Activated T-cell treated with anti-CD3 and anti-CD28 coated beads for 1 hour (primary cell): ENCODE data around the gene ESPN.
"Not testable (repeated sequence)": the region's sequence is repeated elsewhere in the genome, so short reads cannot be mapped to it uniquely, and the experiment has no call there.

Source experiments
- DNase-seq: peaks from one replicate; pipeline ENCODE4 v3.0.0-alpha.2; 2020; ENCODE audit warnings: low read depth

ESPN gene

GRCh38 chr1:6427441-6428390 lies 3.1 kb downstream of the ESPN start:
- DNase-seq, result no peak

GRCh38 chr1:6428453-6428852 lies 3.9 kb downstream of the ESPN start:
- not testable (repeated sequence) for DNase-seq

- DNase-seq, result not testable (repeated sequence)
These were observed 5.3 kb downstream of the ESPN start for GRCh38 chr1:6429660-6430411.

- not testable (repeated sequence) for DNase-seq
These were observed 7.3 kb downstream of the ESPN start for GRCh38 chr1:6431645-6432579.

- no peak for DNase-seq
These were observed 9.6 kb downstream of the ESPN start for GRCh38 chr1:6434186-6434585.

- DNase-seq, result no peak
These were observed 10.6 kb downstream of the ESPN start for GRCh38 chr1:6435129-6435528.

GRCh38 chr1:6435547-6435946 lies 11.0 kb downstream of the ESPN start:
- DNase-seq, result no peak

- DNase-seq, result not testable (repeated sequence)
These were observed 11.7 kb downstream of the ESPN start for GRCh38 chr1:6436277-6436676.

- not testable (repeated sequence) for DNase-seq
These were observed 12.6 kb downstream of the ESPN start for GRCh38 chr1:6437012-6437700.

- peak; percentile 52 for DNase-seq
These were observed 13.5 kb downstream of the ESPN start for GRCh38 chr1:6438047-6438525.

GRCh38 chr1:6440198-6441126 lies 15.9 kb downstream of the ESPN start:
- DNase-seq, result peak; percentile 60

GRCh38 chr1:6441586-6441985 lies 17.0 kb downstream of the ESPN start:
- DNase-seq, result no peak

GRCh38 chr1:6443339-6444115 lies 19.0 kb downstream of the ESPN start:
- no peak for DNase-seq

- DNase-seq, result no peak
These were observed 19.8 kb downstream of the ESPN start for GRCh38 chr1:6444377-6444776.

- DNase-seq, result no peak
These were observed 20.6 kb downstream of the ESPN start for GRCh38 chr1:6445062-6445763.

GRCh38 chr1:6445929-6446328 lies 21.4 kb downstream of the ESPN start:
- DNase-seq, result not testable (repeated sequence)

GRCh38 chr1:6446665-6447015 lies 22.1 kb downstream of the ESPN start:
- DNase-seq, result no peak

- no peak for DNase-seq
These were observed 22.6 kb downstream of the ESPN start for GRCh38 chr1:6447016-6447817.
